HEK293 (cell line): Measurements from ENCODE around the gene SCFD1.
A peak's percentile ranks its signal among the peaks of the same experiment; 100 is the strongest.

ENCODE experiments used
- BCL11B ChIP-seq: fragments of 450-650 bp; formaldehyde crosslinking; IDR thresholded peaks from 2 replicates; pipeline ENCODE4 v1.5.1; 2016; ENCODE audit warnings: low read depth, missing biosample characterization, missing genetic modification characterization
- GLIS1 ChIP-seq: fragments of 450-650 bp; formaldehyde crosslinking; IDR thresholded peaks from 2 replicates; pipeline ENCODE4 v1.5.1; 2016; ENCODE audit warnings: missing biosample characterization, missing genetic modification characterization
- HOXD13 ChIP-seq: sonication (generic); formaldehyde crosslinking; IDR thresholded peaks from 2 replicates; pipeline ENCODE4 v1.8.0; 2022; ENCODE audit warnings: missing genetic modification reagents, borderline replicate concordance
- PRDM2 ChIP-seq: fragments of 450-650 bp; formaldehyde crosslinking; IDR thresholded peaks from 2 replicates; pipeline ENCODE4 v1.5.1; 2016; ENCODE audit warnings: missing biosample characterization, missing genetic modification characterization, borderline replicate concordance
- REST ChIP-seq: fragments of 450-650 bp; formaldehyde crosslinking; IDR thresholded peaks from 2 replicates; pipeline ENCODE4 v1.5.1; 2016; ENCODE audit warnings: missing biosample characterization, missing genetic modification characterization
- SP2 ChIP-seq: fragments of 450-650 bp; formaldehyde crosslinking; IDR thresholded peaks from 2 replicates; pipeline ENCODE4 v1.5.1; 2016; ENCODE audit warnings: missing biosample characterization, missing genetic modification characterization
- TRIM28 ChIP-seq: IDR thresholded peaks from 2 replicates; pipeline ENCODE4 v1.6.1; 2011; ENCODE audit warnings: low read length, control low read depth, borderline replicate concordance
- ZBTB11 ChIP-seq: fragments of 450-650 bp; formaldehyde crosslinking; conservative IDR thresholded peaks from 2 replicates; pipeline ENCODE4 v1.5.1; 2016; ENCODE audit warnings: low read depth, missing biosample characterization, missing genetic modification characterization
- ZBTB17 ChIP-seq: fragments of 450-650 bp; formaldehyde crosslinking; IDR thresholded peaks from 2 replicates; pipeline ENCODE4 v1.5.1; 2016; ENCODE audit warnings: missing biosample characterization, missing genetic modification characterization
- ZBTB48 ChIP-seq: fragments of 450-650 bp; formaldehyde crosslinking; IDR thresholded peaks from 2 replicates; pipeline ENCODE4 v1.5.1; 2016; ENCODE audit warnings: missing biosample characterization, missing genetic modification characterization
- ZNF174 ChIP-seq: fragments of 450-650 bp; formaldehyde crosslinking; IDR thresholded peaks from 2 replicates; pipeline ENCODE4 v1.5.0; 2017; ENCODE audit warnings: missing biosample characterization, mild to moderate bottlenecking, missing genetic modification characterization
- ZNF366 ChIP-seq: fragments of 450-650 bp; formaldehyde crosslinking; conservative IDR thresholded peaks from 2 replicates; pipeline ENCODE4 v1.5.1; 2016; ENCODE audit warnings: missing biosample characterization, missing genetic modification characterization
- TF ChIP-seq, protein P1 (sequence below): fragments of 450-650 bp; formaldehyde crosslinking; IDR thresholded peaks from 2 replicates; pipeline ENCODE4 v1.5.1; 2016; ENCODE audit warnings: missing biosample characterization, missing genetic modification characterization
- TF ChIP-seq, protein P2 (sequence below): fragments of 450-650 bp; formaldehyde crosslinking; IDR thresholded peaks from 2 replicates; pipeline ENCODE4 v1.5.1; 2016; ENCODE audit warnings: missing biosample characterization, missing genetic modification characterization
- TF ChIP-seq, protein P3 (sequence below): fragments of 450-650 bp; formaldehyde crosslinking; IDR thresholded peaks from 2 replicates; pipeline ENCODE4 v1.5.1; 2016; ENCODE audit warnings: missing biosample characterization, missing genetic modification characterization

SCFD1 gene

DNA sequence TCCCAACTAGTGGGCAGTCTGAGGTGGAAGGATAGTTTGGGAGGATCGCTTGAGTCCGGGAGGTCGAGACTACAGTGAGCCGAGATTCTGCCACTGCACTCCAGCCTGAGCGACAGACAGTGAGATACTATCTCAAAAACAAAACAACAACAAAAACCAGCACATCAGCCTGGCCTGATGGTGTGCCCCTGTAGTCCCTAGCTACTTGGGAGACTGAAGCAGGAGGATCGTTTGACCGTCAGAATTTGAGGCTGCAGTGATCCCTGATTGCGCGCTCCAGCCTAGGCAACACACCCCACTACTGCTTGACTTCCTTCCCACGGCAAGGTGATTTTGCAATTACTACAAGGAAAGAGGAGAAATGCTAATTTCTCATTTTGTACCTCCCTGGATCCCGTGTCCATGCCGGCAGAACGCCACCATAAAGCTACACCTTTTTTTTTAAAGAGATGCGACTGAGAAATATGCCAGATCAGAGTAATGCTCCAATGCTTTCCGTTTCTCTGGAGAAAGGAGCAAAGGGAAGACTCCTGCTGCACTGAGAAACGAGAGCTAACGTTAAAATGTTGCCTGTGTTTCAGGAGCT lies 672 bp upstream of the SCFD1 start (continued):
- TF ChIP-seq ZNF366 (no peak), ZNF174 (tag by site-specific recombination) (no peak), BCL11B (tag by site-specific recombination) (no peak), ZBTB17 (tag by site-specific recombination) (peak; percentile 68), TRIM28 (no peak), HOXD13 (CRISPR knock-in tag) (no peak), ZBTB48 (tag by site-specific recombination) (peak; percentile 65; the same call in 1 of the 2 replicates), GLIS1 (tag by site-specific recombination) (peak; percentile 30; the same call in 1 of the 2 replicates), PRDM2 (tag by site-specific recombination) (no peak), ZBTB11 (tag by site-specific recombination) (no peak), REST (no peak), SP2 (tag by site-specific recombination) (no peak)
- TF ChIP-seq, protein P1, sequence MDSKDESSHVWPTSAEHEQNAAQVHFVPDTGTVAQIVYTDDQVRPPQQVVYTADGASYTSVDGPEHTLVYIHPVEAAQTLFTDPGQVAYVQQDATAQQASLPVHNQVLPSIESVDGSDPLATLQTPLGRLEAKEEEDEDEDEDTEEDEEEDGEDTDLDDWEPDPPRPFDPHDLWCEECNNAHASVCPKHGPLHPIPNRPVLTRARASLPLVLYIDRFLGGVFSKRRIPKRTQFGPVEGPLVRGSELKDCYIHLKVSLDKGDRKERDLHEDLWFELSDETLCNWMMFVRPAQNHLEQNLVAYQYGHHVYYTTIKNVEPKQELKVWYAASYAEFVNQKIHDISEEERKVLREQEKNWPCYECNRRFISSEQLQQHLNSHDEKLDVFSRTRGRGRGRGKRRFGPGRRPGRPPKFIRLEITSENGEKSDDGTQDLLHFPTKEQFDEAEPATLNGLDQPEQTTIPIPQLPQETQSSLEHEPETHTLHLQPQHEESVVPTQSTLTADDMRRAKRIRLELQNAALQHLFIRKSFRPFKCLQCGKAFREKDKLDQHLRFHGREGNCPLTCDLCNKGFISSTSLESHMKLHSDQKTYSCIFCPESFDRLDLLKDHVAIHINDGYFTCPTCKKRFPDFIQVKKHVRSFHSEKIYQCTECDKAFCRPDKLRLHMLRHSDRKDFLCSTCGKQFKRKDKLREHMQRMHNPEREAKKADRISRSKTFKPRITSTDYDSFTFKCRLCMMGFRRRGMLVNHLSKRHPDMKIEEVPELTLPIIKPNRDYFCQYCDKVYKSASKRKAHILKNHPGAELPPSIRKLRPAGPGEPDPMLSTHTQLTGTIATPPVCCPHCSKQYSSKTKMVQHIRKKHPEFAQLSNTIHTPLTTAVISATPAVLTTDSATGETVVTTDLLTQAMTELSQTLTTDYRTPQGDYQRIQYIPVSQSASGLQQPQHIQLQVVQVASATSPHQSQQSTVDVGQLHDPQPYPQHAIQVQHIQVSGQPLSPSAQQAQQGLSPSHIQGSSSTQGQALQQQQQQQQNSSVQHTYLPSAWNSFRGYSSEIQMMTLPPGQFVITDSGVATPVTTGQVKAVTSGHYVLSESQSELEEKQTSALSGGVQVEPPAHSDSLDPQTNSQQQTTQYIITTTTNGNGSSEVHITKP (tag by site-specific recombination): peak; percentile 37
- TF ChIP-seq, protein P2, sequence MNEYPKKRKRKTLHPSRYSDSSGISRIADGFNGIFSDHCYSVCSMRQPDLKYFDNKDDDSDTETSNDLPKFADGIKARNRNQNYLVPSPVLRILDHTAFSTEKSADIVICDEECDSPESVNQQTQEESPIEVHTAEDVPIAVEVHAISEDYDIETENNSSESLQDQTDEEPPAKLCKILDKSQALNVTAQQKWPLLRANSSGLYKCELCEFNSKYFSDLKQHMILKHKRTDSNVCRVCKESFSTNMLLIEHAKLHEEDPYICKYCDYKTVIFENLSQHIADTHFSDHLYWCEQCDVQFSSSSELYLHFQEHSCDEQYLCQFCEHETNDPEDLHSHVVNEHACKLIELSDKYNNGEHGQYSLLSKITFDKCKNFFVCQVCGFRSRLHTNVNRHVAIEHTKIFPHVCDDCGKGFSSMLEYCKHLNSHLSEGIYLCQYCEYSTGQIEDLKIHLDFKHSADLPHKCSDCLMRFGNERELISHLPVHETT: no peak
- TF ChIP-seq, protein P3, sequence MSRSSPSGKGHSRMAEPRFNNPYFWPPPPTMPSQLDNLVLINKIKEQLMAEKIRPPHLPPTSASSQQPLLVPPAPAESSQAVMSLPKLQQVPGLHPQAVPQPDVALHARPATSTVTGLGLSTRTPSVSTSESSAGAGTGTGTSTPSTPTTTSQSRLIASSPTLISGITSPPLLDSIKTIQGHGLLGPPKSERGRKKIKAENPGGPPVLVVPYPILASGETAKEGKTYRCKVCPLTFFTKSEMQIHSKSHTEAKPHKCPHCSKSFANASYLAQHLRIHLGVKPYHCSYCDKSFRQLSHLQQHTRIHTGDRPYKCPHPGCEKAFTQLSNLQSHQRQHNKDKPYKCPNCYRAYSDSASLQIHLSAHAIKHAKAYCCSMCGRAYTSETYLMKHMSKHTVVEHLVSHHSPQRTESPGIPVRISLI (tag by site-specific recombination): peak; percentile 66; the same call in 1 of the 2 replicates
